DND-41 (cell line): ENCODE measurements around the gene RGL3.
"Not testable (repeated sequence)": the region's sequence is repeated elsewhere in the genome, so short reads cannot be mapped to it uniquely, and the experiment has no call there.

Experiments
- ATAC-seq: fragments of 200-7000 bp; cut with Tn5 transposase; 3 replicates; pipeline ENCODE4 v1.9.1; 2021; ENCODE audit warnings: low read depth; ENCODE audit not compliant: insufficient read depth
- DNase-seq: peaks from one replicate; pipeline ENCODE4 v3.0.0-alpha.2; 2020
- H2AFZ ChIP-seq: 2 replicates; pipeline ENCODE4 v1.6.0; 2012; ENCODE audit warnings: low read depth, low read length
- H3K27ac ChIP-seq: 2 replicates; pipeline ENCODE4 v1.5.1; 2012; ENCODE audit warnings: low read length, inconsistent platforms
- H3K27me3 ChIP-seq: fragments of 200-600 bp; sonication (generic); 2 replicates; pipeline ENCODE4 v1.6.0; 2012; ENCODE audit warnings: low read length, mild to moderate bottlenecking, inconsistent platforms; ENCODE audit not compliant: insufficient read depth, poor library complexity
- H3K36me3 ChIP-seq: 2 replicates; pipeline ENCODE4 v1.5.1; 2012; ENCODE audit warnings: low read length, inconsistent platforms; ENCODE audit not compliant: insufficient read depth
- H3K4me1 ChIP-seq: 2 replicates; pipeline ENCODE4 v1.5.1; 2012; ENCODE audit warnings: mild to moderate bottlenecking, low read length; ENCODE audit not compliant: insufficient read depth
- H3K4me2 ChIP-seq: 2 replicates; pipeline ENCODE4 v1.6.0; 2012; ENCODE audit warnings: mild to moderate bottlenecking, moderate library complexity, low read length, inconsistent platforms; ENCODE audit not compliant: insufficient read depth
- H3K4me3 ChIP-seq, 2 experiments: fragments of 200-600 bp in 1 of 2; shearing (Covaris generic) in 1 of 2; 2 replicates each; pipeline ENCODE4 v1.5.1; 2012 to 2016; ENCODE audit warnings: inconsistent platforms in 2 of 2, low read length in 2 of 2, mild to moderate bottlenecking in 2 of 2, low read depth in 1 of 2, moderate library complexity in 1 of 2
- H3K79me2 ChIP-seq: 2 replicates; pipeline ENCODE4 v1.6.0; 2012; ENCODE audit warnings: low read length, inconsistent platforms; ENCODE audit not compliant: insufficient read depth
- H3K9ac ChIP-seq: 2 replicates; pipeline ENCODE4 v1.6.0; 2012; ENCODE audit warnings: low read depth, mild to moderate bottlenecking, inconsistent platforms, low read length, moderate library complexity
- H3K9me3 ChIP-seq: 2 replicates; pipeline ENCODE4 v1.5.1; 2012; ENCODE audit warnings: low read length, moderate library complexity, mild to moderate bottlenecking, inconsistent platforms; ENCODE audit not compliant: insufficient read depth, severe bottlenecking
- H4K20me1 ChIP-seq: 2 replicates; pipeline ENCODE4 v1.6.0; 2012; ENCODE audit warnings: low read length; ENCODE audit not compliant: insufficient read depth
- CTCF ChIP-seq: IDR thresholded peaks from 2 replicates; pipeline ENCODE4 v1.5.1; 2012; ENCODE audit warnings: borderline replicate concordance, low read length, moderate library complexity, mild to moderate bottlenecking; ENCODE audit not compliant: poor library complexity, severe bottlenecking; ENCODE audit errors: extremely low read depth
- EZH2 ChIP-seq: IDR thresholded peaks from 3 replicates; pipeline ENCODE4 v1.6.1; 2012; ENCODE audit warnings: borderline replicate concordance, low read depth, mild to moderate bottlenecking, moderate library complexity, low read length, inconsistent platforms; ENCODE audit not compliant: severe bottlenecking

The RGL3 gene

GRCh38 chr19:11460207-11460606 is 41.1 kb upstream of the RGL3 start:
- TF ChIP-seq CTCF, result peak; percentile 46
- no peak for TF ChIP-seq EZH2

GRCh38 chr19:11458912-11459311 is 39.8 kb upstream of the RGL3 start:
- not testable (repeated sequence) for H3K4me3 ChIP-seq, H2AFZ ChIP-seq, H3K4me2 ChIP-seq, H3K4me1 ChIP-seq, H3K9ac ChIP-seq, H3K79me2 ChIP-seq, H3K27me3 ChIP-seq, H3K9me3 ChIP-seq, DNase-seq, H3K27ac ChIP-seq, H4K20me1 ChIP-seq, ATAC-seq, H3K36me3 ChIP-seq

More at GRCh38 chr19:11460207-11460606, 41.1 kb upstream of the RGL3 start:
- Histone ChIP-seq H4K20me1 (no peaks in the 10 kb centered on the region; the same call in 1 of the 2 replicates), H3K27me3 (no peaks in the 10 kb centered on the region), H3K4me3 (no peak overlapping the region), H3K9me3 (no peaks in the 10 kb centered on the region), H3K27ac (no peak overlapping the region), H2AFZ (no peak overlapping the region), H3K79me2 (no peaks in the 10 kb centered on the region), H3K36me3 (no peaks in the 10 kb centered on the region), H3K4me1 (no peaks in the 10 kb centered on the region), H3K9ac (no peak overlapping the region), H3K4me2 (no peak overlapping the region)
- ATAC-seq (no peak), DNase-seq (peak; percentile 26)

DNA sequence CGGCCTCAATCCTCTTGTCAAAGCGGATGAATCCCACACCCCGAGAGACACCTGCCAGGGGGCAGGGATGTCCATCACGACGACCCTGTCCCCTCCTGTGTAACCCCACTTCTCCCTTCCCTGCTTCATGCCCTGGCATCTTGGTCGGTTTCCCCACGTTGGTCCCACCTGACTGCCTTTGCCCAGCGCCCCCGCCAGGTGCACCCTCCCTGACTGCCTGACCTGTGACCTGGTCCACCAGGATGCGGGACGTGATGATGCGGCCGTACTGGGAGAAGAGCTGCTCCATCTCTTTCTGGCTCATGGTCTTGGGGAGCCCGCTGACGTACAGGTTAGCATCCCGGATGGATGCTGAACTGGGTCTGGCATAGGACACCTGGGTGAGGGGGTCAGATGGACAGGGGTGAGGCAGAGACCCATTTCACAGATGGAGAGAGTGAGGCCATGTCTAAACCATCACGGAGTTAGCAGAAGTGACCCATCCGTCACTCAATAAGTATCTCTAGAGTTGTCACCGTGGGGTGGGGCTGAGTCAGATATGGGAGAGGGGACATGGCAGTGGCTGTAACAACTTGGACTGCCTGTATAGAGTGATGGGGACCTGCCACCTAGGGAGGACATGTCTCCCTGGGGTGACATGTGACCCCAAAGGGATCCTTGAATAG is 39.3 kb upstream of the RGL3 start:
- H3K4me3 ChIP-seq, result no peak overlapping the region
- no peak for ATAC-seq

GRCh38 chr19:11457831-11458230 is 38.7 kb upstream of the RGL3 start:
- Histone ChIP-seq H3K4me1 (no peaks in the 10 kb centered on the region), H3K79me2 (no peaks in the 10 kb centered on the region), H3K9me3 (no peaks in the 10 kb centered on the region), H3K36me3 (no peaks in the 10 kb centered on the region), H3K4me3 (no peak overlapping the region), H3K27me3 (no peaks in the 10 kb centered on the region), H3K4me2 (no peak overlapping the region), H3K27ac (no peak overlapping the region), H2AFZ (no peak overlapping the region), H4K20me1 (no peaks in the 10 kb centered on the region; the same call in 1 of the 2 replicates), H3K9ac (no peak overlapping the region)
- ATAC-seq (no peak), DNase-seq (no peak)
- TF ChIP-seq EZH2 (no peak), CTCF (no peak)

More for the DNA sequence above, 39.3 kb upstream of the RGL3 start:
- no peak overlapping the region for H2AFZ ChIP-seq
- no peak overlapping the region for H3K27ac ChIP-seq
- H3K9ac ChIP-seq, result no peak overlapping the region
- no peaks in the 10 kb centered on the region; the same call in 1 of the 2 replicates for H4K20me1 ChIP-seq
- no peaks in the 10 kb centered on the region for H3K79me2 ChIP-seq
- TF ChIP-seq EZH2 (no peak), CTCF (no peak)
- DNase-seq, result no peak
- no peaks in the 10 kb centered on the region for H3K27me3 ChIP-seq
- no peaks in the 10 kb centered on the region for H3K36me3 ChIP-seq
- H3K4me1 ChIP-seq, result no peaks in the 10 kb centered on the region
- H3K9me3 ChIP-seq, result no peaks in the 10 kb centered on the region
- no peak overlapping the region for H3K4me2 ChIP-seq
